PC-3 (cell line): ENCODE measurements around the gene MMP12.

ENCODE experiments used
- EZH2 ChIP-seq: fragments of 300-600 bp; sonication (generic); IDR thresholded peaks from one replicate; pipeline ENCODE4 v1.6.1; 2017; ENCODE audit warnings: antibody characterized with exemption, mild to moderate bottlenecking, low read length; ENCODE audit not compliant: unreplicated experiment
- EZH2phosphoT487 ChIP-seq: fragments of 300-600 bp; sonication (generic); IDR thresholded peaks from 2 replicates; pipeline ENCODE4 v1.6.1; 2018; ENCODE audit warnings: mild to moderate bottlenecking, antibody characterized with exemption, low read length, borderline replicate concordance
- TF ChIP-seq, protein P1 (sequence below): fragments of 300-600 bp; sonication (generic); conservative IDR thresholded peaks from 2 replicates; pipeline ENCODE4 v1.5.1; 2017; ENCODE audit warnings: antibody characterized with exemption, low read depth, mild to moderate bottlenecking, low read length

DNA sequence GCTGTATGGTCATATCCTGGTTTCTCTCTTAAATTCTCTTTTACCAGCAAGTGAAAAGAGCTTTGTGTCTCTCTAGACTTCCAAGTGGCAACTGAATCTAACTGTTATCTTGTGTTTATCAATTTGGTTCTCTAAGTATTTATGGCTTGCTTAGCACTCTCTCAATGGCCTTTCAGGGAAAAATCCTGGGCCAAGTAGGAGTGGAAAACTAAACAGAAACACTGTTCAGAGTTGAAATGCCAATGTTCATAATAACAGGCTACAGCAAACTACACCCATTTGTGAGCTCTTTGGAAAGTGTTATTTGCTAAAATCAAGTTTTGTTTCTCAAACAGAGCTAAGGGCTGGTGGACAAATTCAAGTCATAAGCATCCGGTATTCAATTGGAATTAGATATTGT lies 10.1 kb downstream of the MMP12 start:
- TF ChIP-seq EZH2phosphoT487 (no peak), EZH2 (no peak)
- TF ChIP-seq, protein P1, sequence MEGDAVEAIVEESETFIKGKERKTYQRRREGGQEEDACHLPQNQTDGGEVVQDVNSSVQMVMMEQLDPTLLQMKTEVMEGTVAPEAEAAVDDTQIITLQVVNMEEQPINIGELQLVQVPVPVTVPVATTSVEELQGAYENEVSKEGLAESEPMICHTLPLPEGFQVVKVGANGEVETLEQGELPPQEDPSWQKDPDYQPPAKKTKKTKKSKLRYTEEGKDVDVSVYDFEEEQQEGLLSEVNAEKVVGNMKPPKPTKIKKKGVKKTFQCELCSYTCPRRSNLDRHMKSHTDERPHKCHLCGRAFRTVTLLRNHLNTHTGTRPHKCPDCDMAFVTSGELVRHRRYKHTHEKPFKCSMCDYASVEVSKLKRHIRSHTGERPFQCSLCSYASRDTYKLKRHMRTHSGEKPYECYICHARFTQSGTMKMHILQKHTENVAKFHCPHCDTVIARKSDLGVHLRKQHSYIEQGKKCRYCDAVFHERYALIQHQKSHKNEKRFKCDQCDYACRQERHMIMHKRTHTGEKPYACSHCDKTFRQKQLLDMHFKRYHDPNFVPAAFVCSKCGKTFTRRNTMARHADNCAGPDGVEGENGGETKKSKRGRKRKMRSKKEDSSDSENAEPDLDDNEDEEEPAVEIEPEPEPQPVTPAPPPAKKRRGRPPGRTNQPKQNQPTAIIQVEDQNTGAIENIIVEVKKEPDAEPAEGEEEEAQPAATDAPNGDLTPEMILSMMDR = no peak
